Mesenteric fat pad (tissue), 1 donor: ENCODE measurements around the gene SCRG1. TPM values are rescaled to one million over a fixed set of nuclear protein-coding genes. Genes with fewer than 3 reads are reported as not detected.

Experiments used
- DNase-seq: peaks from one replicate; pipeline ENCODE4 v3.0.0-alpha.2; 2020; ENCODE audit warnings: low spot score
- total RNA-seq: library from RNA; stranded (reverse); fragmentation: NEBNext Ultra II Directional; extraction: Animal tissue kit (Norgen Biotek cat#: 25700); gene quantifications from one replicate; pipeline ENCODE4 v1.2.1, GENCODE V29; 2021
- donor health status: DM: yes; HTN: yes; CAD: no.

Gene SCRG1
- total RNA-seq, 1 donor from 2014 or later = 1.1 TPM

DNA sequence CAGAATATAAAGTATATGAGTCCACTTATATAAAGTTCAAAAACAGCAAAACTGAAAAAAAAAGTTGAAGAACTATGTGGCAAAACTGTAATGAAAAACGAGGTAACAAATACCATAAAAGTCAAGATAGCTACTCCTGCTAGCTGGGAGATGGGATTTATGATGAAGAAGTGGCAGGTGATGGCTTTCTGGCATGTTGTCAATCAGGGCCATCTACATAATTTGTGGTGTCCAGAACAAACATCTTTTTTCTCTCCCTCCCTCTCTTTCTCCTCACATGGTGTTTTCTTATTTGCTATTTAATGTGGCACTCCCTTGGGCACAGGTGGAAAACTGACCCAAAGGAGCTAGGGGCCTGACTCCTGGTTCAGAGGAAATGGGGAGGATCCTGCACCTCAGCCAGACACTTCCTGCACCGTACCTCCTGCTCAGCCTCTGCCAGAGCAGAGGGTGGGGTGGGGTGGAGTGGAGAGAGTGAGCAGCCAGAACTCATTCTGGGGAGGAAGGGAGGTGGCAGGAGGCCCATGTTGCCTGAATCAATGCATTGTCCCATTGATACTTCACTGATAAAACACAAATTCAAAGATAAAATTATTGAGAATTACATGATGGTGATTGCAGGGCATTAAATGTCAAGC, 33.4 kb downstream of the SCRG1 start:
- DNase-seq = no peak

DNA sequence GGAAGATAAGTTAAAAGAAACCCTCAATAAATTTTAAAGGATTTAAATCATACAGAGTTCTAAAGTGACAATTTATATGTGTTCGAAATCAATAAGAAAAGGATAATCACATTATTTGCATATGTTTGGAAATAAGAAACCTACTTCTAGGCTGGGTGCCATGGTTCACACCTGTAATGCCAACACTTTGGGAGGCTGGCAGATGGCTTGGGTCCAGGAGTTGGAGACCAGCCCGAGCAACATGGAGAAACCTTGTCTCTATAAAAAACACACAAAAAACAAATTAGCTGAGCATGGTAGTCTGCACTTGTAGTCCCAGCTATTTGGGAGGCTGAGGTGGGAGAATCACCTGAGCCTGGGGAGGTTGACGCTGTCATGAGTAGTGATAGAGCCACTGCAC, 36.2 kb downstream of the SCRG1 start:
- no peak for DNase-seq

DNA sequence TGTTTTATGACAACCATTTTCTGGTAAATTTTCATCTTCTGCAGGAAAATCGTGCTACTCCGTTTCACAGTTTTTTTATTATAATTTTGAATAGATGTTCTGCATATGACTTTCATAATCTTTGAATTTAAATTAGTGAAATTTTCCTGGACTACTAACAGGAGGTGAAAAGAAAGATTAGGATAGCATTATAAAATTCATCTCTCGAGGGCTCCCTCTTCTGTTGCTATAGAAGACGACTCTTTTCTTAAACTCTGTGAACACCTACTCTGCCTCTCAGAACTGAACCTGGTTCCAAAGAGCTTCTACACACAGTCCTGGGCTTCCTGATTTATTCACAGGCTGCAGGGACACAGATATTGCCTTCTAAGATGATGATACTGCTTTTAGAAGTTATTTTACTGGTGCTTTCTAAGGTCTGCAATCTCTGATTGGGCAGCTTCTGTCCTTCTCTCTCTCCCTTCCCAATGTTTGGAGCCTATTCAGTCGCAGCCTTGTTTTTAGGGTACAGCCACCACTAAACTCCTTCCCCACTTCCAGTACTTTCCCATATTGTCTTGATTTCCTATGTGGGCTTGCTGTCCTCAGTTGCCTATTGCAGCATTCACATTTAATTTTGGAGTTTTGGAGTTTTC, 38.2 kb downstream of the SCRG1 start:
- no peak for DNase-seq

DNA sequence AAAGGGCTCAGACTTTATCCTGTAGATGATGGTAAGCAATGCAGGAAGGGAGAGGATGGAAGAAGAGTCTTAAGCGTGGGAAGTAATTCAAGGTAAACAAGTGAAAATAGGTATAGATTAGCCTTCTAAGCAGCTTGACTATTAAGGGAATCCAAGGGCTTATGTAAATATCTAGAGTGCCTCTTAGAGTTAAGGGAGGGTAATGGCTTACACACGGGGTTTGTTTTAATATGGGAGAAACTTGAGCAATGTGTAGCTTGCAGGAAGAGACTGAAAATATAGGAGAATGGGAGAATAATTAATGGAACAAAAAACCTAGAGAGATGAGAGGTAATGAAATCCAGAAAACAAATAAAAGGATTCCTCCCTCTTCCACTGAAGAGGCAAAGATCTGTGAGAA, 41.0 kb downstream of the SCRG1 start:
- no peak for DNase-seq

DNA sequence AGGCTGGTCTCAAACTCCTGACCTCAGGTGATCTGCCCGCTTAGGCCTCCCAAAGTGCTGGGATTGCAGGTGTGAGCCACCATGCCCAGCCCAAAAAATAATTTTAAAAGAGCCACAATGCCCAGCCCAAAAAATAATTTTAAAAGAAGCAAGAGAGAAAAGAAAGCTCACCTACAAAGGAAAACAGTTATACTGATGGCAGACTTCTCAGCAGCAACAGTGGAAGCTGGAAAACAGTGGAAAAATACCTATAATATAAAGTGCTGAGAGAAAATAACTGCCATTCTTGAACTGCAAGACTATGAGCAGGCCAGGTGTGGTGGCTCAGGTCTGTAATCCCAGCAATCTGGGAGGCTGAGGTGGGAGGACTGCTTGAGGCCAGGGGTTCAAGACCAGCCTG, 51.4 kb downstream of the SCRG1 start:
- DNase-seq = no peak

DNA sequence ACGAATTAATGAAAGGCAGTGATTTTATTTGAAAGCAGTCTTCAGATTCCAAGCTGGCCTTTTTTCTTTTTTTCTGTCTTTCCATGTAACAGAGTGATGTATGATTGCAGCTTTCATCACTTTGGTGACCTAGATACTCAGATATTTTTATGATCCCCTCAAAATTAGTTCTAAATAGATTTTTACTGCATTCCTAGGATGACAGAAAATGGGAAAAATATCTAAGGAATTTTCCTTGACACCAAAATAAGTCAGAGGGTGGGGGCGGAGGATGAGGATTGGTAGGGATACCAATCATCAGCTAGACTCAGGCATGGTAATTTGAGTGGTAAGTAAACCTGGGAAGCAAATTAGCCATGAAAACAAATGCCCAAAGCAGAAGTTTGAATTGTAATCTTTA, 52.8 kb downstream of the SCRG1 start:
- DNase-seq = no peak

DNA sequence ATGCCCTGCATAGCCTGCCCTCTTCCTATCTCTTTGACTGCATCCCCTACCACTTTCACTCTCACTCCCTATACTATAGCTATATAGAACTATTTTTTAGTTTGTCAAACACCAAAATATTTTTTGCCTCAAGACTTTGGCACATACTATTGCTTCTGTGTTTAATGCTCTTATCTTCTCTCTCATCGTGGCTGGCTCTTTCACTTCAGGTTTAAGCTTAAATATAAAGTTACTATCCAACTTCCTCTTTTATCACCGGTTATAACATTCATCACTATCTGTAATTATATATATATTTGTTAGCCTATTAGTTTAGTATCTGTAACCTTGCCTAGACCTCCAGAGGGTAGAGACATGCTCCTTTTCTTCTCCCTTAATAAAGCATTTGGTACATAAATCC, 53.3 kb downstream of the SCRG1 start:
- DNase-seq = no peak

DNA sequence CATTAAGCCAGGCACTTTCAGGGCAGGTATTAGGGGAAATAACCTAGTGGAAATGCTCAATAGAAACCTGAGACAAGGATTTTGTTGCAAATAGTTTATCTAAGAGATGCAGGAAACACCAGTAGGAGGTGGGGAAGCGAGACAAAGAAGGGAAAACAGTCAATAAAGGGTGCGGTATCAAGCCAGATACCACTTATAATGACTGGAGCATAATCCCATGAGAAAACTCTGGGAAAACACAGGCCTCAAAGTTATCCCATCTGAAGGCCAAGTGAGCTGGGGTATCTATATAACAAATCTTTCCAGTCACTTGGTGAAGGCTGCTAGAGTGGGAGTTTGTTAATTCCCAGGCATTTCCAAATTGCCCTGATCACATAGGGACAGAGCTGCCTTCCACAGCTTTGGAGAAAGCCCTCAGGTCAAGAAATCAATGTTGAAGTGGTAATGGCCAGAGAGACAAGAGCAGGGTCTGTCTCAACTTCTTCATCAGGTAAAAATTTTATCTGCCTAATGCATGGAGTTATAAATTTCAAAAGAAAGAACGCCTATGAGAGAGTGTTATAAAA, 55.0 kb downstream of the SCRG1 start:
- DNase-seq = no peak

DNA sequence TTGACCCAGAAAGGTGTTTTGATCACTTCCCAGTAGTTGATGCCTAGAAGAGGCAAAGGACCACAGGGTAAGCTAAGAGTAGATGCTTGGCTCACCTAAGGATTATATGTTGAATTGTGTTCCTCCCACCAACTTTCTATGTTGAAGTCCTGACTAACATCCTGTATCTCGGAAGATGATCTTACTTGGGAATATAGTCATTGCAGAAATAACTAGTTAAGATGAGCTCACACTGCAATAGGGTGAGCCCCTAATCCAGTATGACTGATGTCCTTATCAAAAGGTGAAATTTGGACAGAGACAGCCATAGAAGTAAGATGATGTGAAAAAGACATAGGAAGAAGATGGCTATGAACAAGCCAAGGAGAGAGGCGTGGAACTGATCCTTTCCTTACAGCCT, 61.5 kb downstream of the SCRG1 start:
- DNase-seq = no peak

DNA sequence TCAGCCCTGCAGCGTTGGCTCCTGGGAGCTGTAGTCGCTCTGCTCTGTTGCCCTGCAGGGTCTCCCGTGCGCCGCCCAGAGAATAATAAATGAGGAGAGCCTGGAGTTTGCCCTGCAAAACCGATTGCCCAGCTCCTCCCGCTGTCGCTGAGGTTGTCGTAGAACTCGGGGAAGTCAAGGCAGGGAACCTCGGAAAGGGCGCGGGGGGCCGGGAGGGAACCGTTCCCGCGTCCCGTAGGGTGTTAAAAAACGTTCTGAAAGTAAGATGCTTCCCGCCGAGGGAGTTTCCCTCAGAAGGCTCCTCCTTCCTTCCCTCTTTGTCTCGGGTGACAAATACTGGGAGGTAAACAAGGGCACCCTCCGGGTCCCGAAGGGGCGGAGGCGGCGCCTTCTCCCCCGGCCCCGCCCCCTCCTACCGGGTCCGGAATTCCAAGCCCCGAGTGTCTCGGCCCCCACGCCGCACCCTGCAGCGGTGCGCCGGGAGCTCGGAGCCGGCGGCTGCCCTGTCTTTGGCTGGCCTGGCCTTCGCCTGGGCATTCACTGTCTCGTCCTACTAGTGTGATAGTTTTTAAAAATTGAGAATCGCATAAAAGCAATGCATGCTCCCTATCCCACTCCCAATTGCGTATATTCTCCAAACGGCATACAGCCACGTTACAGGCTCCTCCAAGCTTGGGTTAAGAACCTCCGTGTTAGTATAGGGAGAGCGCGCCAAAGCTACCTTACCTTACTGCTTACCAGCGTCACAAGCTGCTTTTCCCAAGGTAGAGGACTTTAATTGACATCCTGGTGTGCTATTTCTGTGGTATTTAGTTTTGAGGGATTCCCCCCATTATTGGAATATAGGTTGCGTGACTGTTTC, 63.8 kb downstream of the SCRG1 start:
- DNase-seq = no peak

Other genes with a start within 250 kb of the SCRG1 start
- gene GALNT7, start 230.3 kb downstream of the SCRG1 start, total RNA-seq = 9.8 TPM
- 41.4 TPM for gene HMGB2, start 64.8 kb downstream of the SCRG1 start, total RNA-seq
- 28.5 TPM for gene SAP30, start 28.2 kb downstream of the SCRG1 start, total RNA-seq
- gene HAND2, start 131.1 kb upstream of the SCRG1 start, total RNA-seq = 6.3 TPM